Smooth muscle cell (in vitro differentiated cells): ENCODE results near the gene SYCP2L. TPM values are rescaled to one million over a fixed set of nuclear protein-coding genes. Genes with fewer than 3 reads are reported as not detected.
"Not testable (repeated sequence)": the region's sequence is repeated elsewhere in the genome, so short reads cannot be mapped to it uniquely, and the experiment has no call there.

Experiments used
- DNase-seq: peaks from one replicate; lab custom pipeline; 2025; ENCODE audit not compliant: unreplicated experiment; lab: John Stamatoyannopoulos, UW
- H2AFZ ChIP-seq: fragments of 200-600 bp; sonication (generic); 2 replicates; pipeline ENCODE4 v1.6.0; 2016; ENCODE audit warnings: antibody characterized with exemption, low read depth, mild to moderate bottlenecking
- H3F3A ChIP-seq: fragments of 200-600 bp; sonication (generic); 2 replicates; pipeline ENCODE4 v1.6.0; 2017; ENCODE audit warnings: antibody characterized with exemption, low read depth
- H3K27ac ChIP-seq: fragments of 200-600 bp; sonication (generic); 2 replicates; pipeline ENCODE4 v1.5.1; 2016; ENCODE audit warnings: low read depth, mild to moderate bottlenecking
- H3K27me3 ChIP-seq: fragments of 200-600 bp; sonication (generic); 2 replicates; pipeline ENCODE4 v1.6.1; 2016; ENCODE audit warnings: low read depth, mild to moderate bottlenecking
- H3K36me3 ChIP-seq: fragments of 200-600 bp; sonication (generic); 2 replicates; pipeline ENCODE4 v1.5.1; 2016; ENCODE audit warnings: low read depth
- H3K4me1 ChIP-seq: fragments of 200-600 bp; sonication (generic); 2 replicates; pipeline ENCODE4 v1.5.1; 2016; ENCODE audit warnings: low read depth
- H3K4me2 ChIP-seq: fragments of 200-600 bp; sonication (generic); 2 replicates; pipeline ENCODE4 v1.6.0; 2016; ENCODE audit warnings: mild to moderate bottlenecking
- H3K4me3 ChIP-seq: fragments of 200-600 bp; sonication (generic); 2 replicates; pipeline ENCODE4 v1.5.1; 2016; ENCODE audit warnings: mild to moderate bottlenecking
- H3K79me2 ChIP-seq: fragments of 200-600 bp; sonication (generic); 2 replicates; pipeline ENCODE4 v1.6.0; 2016; ENCODE audit warnings: low read depth, mild to moderate bottlenecking
- H3K9ac ChIP-seq: fragments of 200-600 bp; sonication (generic); 2 replicates; pipeline ENCODE4 v1.6.0; 2016; ENCODE audit warnings: low read depth
- H3K9me3 ChIP-seq: fragments of 200-600 bp; sonication (generic); replicated peaks from 2 replicates; pipeline ENCODE4 v1.5.1; 2016; ENCODE audit warnings: low read depth
- H4K20me1 ChIP-seq: fragments of 200-600 bp; sonication (generic); 2 replicates; pipeline ENCODE4 v1.6.0; 2016; ENCODE audit warnings: low read depth
- WGBS: methylation state at CpG from one replicate; pipeline ENCODE4 v1.1.7; 2016; ENCODE audit warnings: low lambda C conversion rate; 5-methylcytosine and 5-hydroxymethylcytosine counted together
- polyA plus RNA-seq: library from polyadenylated mRNA; unstranded; fragments of >200 nt; fragmentation: Nextera tagmentation; extraction: Ambion mirVana; gene quantifications from 2 replicates; pipeline ENCODE4 v1.2.1, GENCODE V29; 2016
- total RNA-seq: library from RNA; depleted of rRNA; stranded (reverse); fragments of >200 nt; gene quantifications from 2 replicates; pipeline ENCODE4 v1.2.3, GENCODE V29; 2014
- TF ChIP-seq, protein P1 (sequence below): fragments of 200-600 bp; sonication (generic); IDR thresholded peaks from 2 replicates; pipeline ENCODE4 v1.5.1; 2017; ENCODE audit warnings: borderline replicate concordance, mild to moderate bottlenecking, antibody characterized with exemption; ENCODE audit not compliant: insufficient read depth, poor library complexity, severe bottlenecking

SYCP2L gene
- total and polyA plus RNA-seq, 2 experiments from 2014 or later: 0.74 to 6.4 TPM

DNA sequence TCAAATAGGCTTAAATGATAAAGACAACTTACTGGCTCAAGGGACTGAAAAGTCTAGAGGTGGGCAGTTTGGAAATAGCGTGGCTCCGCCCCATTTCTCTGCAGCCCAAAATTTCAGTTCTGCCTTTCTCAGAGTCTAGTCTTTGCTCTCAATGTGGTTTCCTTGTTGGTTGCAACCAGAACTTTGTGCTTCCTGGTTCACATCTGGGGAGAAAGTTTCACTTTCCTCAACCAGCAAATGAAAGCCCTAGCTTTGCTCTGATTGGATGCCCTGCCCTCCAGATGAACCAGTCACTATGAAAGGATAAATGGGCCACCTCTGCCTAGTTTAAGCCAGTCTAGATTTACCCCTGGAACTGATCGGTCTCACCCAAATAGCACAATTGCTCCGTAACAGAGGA, 14.9 kb downstream of the SYCP2L start:
- H3K27me3 ChIP-seq: no peaks in the 10 kb centered on the region
- no peak overlapping the region for H3K9ac ChIP-seq
- no peak overlapping the region for H2AFZ ChIP-seq
- no peak for DNase-seq
- H3K27ac ChIP-seq: no peak overlapping the region
- TF ChIP-seq, protein P1, sequence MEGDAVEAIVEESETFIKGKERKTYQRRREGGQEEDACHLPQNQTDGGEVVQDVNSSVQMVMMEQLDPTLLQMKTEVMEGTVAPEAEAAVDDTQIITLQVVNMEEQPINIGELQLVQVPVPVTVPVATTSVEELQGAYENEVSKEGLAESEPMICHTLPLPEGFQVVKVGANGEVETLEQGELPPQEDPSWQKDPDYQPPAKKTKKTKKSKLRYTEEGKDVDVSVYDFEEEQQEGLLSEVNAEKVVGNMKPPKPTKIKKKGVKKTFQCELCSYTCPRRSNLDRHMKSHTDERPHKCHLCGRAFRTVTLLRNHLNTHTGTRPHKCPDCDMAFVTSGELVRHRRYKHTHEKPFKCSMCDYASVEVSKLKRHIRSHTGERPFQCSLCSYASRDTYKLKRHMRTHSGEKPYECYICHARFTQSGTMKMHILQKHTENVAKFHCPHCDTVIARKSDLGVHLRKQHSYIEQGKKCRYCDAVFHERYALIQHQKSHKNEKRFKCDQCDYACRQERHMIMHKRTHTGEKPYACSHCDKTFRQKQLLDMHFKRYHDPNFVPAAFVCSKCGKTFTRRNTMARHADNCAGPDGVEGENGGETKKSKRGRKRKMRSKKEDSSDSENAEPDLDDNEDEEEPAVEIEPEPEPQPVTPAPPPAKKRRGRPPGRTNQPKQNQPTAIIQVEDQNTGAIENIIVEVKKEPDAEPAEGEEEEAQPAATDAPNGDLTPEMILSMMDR: no peak
- no peaks in the 10 kb centered on the region for H3F3A ChIP-seq
- no peaks in the 10 kb centered on the region for H3K79me2 ChIP-seq
- H3K4me3 ChIP-seq: no peak overlapping the region
- no peaks in the 10 kb centered on the region for H3K36me3 ChIP-seq
- H3K4me2 ChIP-seq: no peak overlapping the region
- no peaks in the 10 kb centered on the region for H3K9me3 ChIP-seq
- no peaks in the 10 kb centered on the region for H4K20me1 ChIP-seq
- WGBS: 96% methylated on average over 4 of the region's 4 CpGs
- no peaks in the 10 kb centered on the region for H3K4me1 ChIP-seq

DNA sequence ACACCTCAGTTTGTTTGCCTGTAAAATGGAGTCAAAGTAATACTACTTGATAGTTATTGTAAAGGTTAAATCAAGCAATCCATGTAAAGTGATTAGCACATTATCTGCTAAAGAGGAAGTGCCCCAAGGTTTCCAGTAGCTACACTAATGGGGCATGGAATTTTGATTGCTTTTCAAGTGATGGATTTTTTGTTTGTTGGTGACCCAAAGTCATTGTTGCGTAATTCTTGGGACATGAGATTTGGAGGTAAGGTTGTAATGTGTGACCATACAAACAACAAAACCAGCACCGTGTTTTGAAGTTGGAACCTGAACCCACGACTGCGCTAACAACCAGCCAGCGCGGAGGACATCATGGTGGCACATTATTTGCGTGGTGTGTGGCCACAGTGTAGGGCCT, 17.2 kb downstream of the SYCP2L start:
- DNase-seq: no peak
- Histone ChIP-seq H3K9ac (no peak overlapping the region), H3K36me3 (no peaks in the 10 kb centered on the region), H3K4me2 (no peak overlapping the region), H2AFZ (no peak overlapping the region), H3K9me3 (no peaks in the 10 kb centered on the region), H3K27me3 (no peaks in the 10 kb centered on the region), H3K79me2 (no peaks in the 10 kb centered on the region), H3F3A (no peaks in the 10 kb centered on the region), H3K27ac (no peak overlapping the region), H4K20me1 (no peaks in the 10 kb centered on the region), H3K4me1 (no peaks in the 10 kb centered on the region), H3K4me3 (no peak overlapping the region)
- WGBS: 94% methylated on average over 7 of the region's 7 CpGs
- TF ChIP-seq, protein P1: no peak

DNA sequence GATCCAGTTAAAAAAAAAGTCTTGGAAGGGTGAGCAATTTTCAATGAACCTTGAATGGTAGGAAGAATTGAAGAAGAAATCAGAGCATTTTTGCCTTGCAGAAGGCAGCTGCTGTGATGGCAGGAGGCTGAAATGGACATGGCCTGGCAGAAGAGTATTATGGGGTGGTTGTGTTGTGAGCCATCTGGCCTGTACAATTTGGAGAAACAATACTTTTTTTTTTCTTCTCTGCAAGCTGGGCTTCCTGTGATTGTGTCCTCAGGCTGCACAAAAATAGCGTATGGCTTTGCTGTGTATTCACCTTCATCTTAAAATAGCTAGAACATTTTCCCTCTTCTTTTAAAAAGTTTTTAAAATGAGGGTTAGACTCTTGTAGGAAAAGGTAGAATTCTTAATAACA, 21.4 kb downstream of the SYCP2L start:
- no peaks in the 10 kb centered on the region for H3K9me3 ChIP-seq
- no peaks in the 10 kb centered on the region for H3K79me2 ChIP-seq
- no peak for DNase-seq
- WGBS: 100% methylated on average over 1 of the region's 1 CpG
- no peaks in the 10 kb centered on the region for H4K20me1 ChIP-seq
- H3F3A ChIP-seq: no peaks in the 10 kb centered on the region
- H3K4me2 ChIP-seq: no peak overlapping the region
- no peak overlapping the region for H3K9ac ChIP-seq
- no peak overlapping the region for H3K4me3 ChIP-seq
- no peak overlapping the region for H3K27ac ChIP-seq
- TF ChIP-seq, protein P1: no peak
- no peaks in the 10 kb centered on the region for H3K4me1 ChIP-seq
- no peak overlapping the region for H2AFZ ChIP-seq
- no peaks in the 10 kb centered on the region for H3K27me3 ChIP-seq
- H3K36me3 ChIP-seq: no peaks in the 10 kb centered on the region

GRCh38 chr6:10919520-10919919, 32.7 kb downstream of the SYCP2L start:
- H3K79me2 ChIP-seq, H3K27me3 ChIP-seq, H3K9me3 ChIP-seq, H3F3A ChIP-seq, H3K4me3 ChIP-seq, H3K27ac ChIP-seq, H3K36me3 ChIP-seq, DNase-seq, H3K4me2 ChIP-seq, H3K4me1 ChIP-seq, H2AFZ ChIP-seq, H4K20me1 ChIP-seq, H3K9ac ChIP-seq: not testable (repeated sequence)
- WGBS: 92% methylated on average over 3 of the region's 3 CpGs
